A549 (cell line): ENCODE data around the gene TMEM253.

ENCODE experiments used
- CEBPB ChIP-seq, 2 experiments: fragments of >200 bp in 1 of 2; sonication (Bioruptor Twin) in 1 of 2; formaldehyde crosslinking in 1 of 2; IDR thresholded peaks; 2 replicates each; pipeline ENCODE4 v1.6.1; 2012 to 2016
- TF ChIP-seq, protein P1 (sequence below): fragments of >200 bp; sonication (Bioruptor Twin); formaldehyde crosslinking; IDR thresholded peaks from 3 replicates; pipeline ENCODE4 v1.5.1; 2016

- TF ChIP-seq CEBPB (IDR thresholded peaks at IDR 0.05) = no peak
- TF ChIP-seq, protein P1, sequence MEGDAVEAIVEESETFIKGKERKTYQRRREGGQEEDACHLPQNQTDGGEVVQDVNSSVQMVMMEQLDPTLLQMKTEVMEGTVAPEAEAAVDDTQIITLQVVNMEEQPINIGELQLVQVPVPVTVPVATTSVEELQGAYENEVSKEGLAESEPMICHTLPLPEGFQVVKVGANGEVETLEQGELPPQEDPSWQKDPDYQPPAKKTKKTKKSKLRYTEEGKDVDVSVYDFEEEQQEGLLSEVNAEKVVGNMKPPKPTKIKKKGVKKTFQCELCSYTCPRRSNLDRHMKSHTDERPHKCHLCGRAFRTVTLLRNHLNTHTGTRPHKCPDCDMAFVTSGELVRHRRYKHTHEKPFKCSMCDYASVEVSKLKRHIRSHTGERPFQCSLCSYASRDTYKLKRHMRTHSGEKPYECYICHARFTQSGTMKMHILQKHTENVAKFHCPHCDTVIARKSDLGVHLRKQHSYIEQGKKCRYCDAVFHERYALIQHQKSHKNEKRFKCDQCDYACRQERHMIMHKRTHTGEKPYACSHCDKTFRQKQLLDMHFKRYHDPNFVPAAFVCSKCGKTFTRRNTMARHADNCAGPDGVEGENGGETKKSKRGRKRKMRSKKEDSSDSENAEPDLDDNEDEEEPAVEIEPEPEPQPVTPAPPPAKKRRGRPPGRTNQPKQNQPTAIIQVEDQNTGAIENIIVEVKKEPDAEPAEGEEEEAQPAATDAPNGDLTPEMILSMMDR = no peak
These were observed 7.9 kb downstream of the TMEM253 start for GRCh38 chr14:21108791-21109190.
